HG02840 (cell line): ENCODE data around the gene RPTOR.

ENCODE experiments used
- ATAC-seq: cut with Tn5 transposase; IDR thresholded peaks from one replicate; pipeline ENCODE4 v1.9.1; 2021; ENCODE audit warnings: mild to moderate bottlenecking, moderate library complexity, moderate number of reproducible peaks; ENCODE audit not compliant: unreplicated experiment, low FRiP score

Gene RPTOR

GRCh38 chr17:80878876-80879722 lies 334.5 kb downstream of the RPTOR start:
- no peak for ATAC-seq

- ATAC-seq: no peak
These were observed 335.3 kb downstream of the RPTOR start for GRCh38 chr17:80879723-80880647.

GRCh38 chr17:80880648-80880985 lies 336.0 kb downstream of the RPTOR start:
- ATAC-seq: no peak

- ATAC-seq: no peak
These were observed 336.7 kb downstream of the RPTOR start for GRCh38 chr17:80881306-80881705.

- ATAC-seq: no peak
These were observed 337.7 kb downstream of the RPTOR start for GRCh38 chr17:80882323-80882722.

- ATAC-seq: no peak
These were observed 338.5 kb downstream of the RPTOR start for GRCh38 chr17:80882926-80883685.

GRCh38 chr17:80883831-80884735 lies 339.4 kb downstream of the RPTOR start:
- no peak for ATAC-seq

- ATAC-seq: no peak
These were observed 340.2 kb downstream of the RPTOR start for GRCh38 chr17:80884811-80885210.

- ATAC-seq: no peak
These were observed 341.4 kb downstream of the RPTOR start for GRCh38 chr17:80885947-80886582.

GRCh38 chr17:80886641-80887573 lies 342.3 kb downstream of the RPTOR start:
- ATAC-seq: no peak

GRCh38 chr17:80887639-80888175 lies 343.1 kb downstream of the RPTOR start:
- no peak for ATAC-seq

- ATAC-seq: no peak
These were observed 343.9 kb downstream of the RPTOR start for GRCh38 chr17:80888276-80889160.

- no peak for ATAC-seq
These were observed 344.9 kb downstream of the RPTOR start for GRCh38 chr17:80889231-80890195.

- ATAC-seq: no peak
These were observed 345.7 kb downstream of the RPTOR start for GRCh38 chr17:80890196-80890920.

- ATAC-seq: no peak
These were observed 346.3 kb downstream of the RPTOR start for GRCh38 chr17:80890921-80891396.
